HG03558 (cell line): ENCODE data around the gene EDN2.

ENCODE experiments used
- ATAC-seq: cut with Tn5 transposase; IDR thresholded peaks from one replicate; pipeline ENCODE4 v1.9.1; 2021; ENCODE audit warnings: moderate number of reproducible peaks; ENCODE audit not compliant: unreplicated experiment; ENCODE audit errors: extremely low read depth

The EDN2 gene

DNA sequence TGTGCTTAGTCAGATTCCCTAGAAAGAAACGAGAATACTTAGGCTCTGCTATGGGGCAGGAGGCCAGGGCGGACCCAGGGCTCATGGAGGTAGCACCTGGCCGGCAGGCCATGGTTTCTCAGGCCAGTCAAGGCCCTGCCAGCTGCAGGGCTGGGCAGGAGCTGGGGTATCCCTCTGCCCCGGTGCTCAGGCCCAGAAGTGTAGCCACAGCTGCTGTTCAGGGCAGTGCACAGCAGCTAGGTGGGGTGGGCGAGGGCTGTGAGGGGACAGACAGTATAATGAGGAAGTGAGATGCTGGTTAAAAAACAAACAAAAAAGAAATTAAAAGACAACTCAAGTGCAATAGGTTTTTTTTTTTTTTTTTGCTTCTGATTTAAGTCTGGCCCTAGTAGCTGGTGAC is 34.0 kb upstream of the EDN2 start:
- ATAC-seq: no peak

DNA sequence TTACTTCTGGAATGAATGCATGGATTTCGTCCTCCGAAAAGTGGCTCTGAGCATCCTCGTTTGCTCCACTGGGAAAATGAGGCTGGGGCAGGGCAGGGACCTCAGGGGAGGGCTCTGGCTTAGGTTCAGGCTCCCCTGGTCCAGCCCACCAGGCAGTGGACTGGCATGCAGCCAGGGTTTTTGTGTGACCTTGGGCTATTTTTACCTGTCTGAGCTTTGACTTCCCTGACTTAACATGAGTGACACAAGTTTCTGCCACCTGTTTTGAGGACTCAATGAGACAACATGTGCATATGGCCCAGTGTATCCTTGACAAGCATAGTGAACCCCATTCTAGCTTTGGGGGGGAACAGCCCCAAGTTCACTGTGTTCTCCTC is 32.6 kb upstream of the EDN2 start:
- ATAC-seq: no peak

DNA sequence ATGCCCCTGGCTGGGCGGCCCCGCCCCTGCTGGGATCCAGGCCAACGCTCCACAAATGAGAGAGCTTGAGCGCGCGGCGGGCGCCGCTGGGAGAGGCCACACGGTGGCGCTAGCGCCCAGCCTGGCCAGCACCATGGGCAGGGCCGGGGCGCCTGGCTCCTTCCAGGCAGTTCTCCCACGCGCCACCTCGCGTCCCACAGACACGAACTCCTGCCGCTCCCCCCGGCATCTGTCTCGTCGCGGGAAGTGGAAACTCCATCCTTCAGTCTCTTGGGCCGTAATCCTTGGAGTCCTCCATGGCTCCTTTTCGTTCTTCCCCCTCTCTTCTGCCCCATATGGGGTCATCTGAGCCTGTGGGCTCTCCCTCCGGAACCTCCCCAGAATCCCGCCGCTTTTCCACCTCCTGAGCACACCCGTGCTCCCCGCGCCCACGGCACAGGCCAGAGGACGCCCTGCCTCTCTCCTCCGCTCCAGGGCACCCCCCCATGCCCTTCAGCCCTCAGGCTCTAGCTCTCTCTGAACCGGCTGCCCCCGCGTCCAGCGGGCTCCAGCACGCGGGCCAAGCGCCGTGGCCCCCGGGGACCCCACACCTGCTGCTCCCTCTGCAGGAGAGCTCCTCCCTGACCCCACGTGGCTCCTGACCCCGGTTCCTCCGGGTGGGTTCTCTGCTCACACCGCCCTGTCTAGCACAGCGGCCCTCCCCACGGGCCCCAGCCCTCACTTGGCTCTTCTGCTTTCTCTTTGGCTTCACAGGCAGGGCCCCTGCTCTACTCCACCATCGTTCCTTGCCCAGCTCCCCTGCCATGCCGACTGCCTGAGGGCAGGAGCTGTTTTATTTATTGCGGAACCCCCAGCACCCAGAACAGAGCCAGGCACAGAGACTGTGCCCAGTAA is 31.9 kb upstream of the EDN2 start:
- no peak for ATAC-seq

DNA sequence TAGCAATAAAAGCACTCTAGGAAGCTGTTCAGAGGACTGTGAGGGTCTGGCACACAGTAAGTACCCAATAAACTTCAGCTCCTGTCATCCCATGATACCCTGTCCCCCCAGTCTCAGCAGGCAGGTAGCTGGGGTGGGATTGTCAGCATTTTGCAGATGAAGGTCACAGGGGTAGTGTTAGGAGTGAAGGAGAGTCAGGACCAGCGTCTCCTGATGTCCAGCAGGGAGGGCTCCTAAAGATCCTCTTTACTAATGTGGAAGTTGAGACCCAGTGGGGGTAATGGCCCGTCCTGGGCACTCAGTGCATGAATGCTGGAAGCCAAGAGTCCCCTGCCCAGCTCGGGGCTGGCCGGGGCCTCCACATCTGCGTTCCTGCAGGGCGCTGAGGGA is 31.3 kb upstream of the EDN2 start:
- ATAC-seq: no peak

DNA sequence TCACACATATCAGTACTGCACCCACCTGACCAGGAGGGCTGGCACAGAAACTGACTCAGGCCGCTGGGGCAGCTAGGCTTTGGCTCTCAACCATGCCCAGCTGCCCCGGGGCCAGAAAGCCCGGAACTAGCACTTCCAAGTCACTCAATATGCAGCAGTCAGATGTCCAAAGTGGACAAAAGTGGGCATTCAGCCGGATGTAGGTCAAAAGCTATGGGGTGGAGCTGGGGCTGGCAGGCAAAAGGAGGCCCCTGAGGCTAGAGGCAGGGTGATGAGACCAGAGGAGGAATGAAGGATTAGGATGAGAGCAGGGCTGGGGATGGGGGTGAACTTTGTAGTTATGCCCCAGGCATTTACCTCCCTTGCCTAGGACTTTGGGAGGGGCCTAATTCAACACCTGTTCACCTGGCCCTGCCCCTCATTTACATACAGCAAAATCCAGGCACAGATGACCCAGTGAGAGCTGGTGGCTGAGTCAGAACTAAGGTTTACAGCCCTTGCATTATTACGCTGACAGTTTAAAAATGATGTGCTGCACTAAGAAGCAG is 30.7 kb upstream of the EDN2 start:
- ATAC-seq: no peak

DNA sequence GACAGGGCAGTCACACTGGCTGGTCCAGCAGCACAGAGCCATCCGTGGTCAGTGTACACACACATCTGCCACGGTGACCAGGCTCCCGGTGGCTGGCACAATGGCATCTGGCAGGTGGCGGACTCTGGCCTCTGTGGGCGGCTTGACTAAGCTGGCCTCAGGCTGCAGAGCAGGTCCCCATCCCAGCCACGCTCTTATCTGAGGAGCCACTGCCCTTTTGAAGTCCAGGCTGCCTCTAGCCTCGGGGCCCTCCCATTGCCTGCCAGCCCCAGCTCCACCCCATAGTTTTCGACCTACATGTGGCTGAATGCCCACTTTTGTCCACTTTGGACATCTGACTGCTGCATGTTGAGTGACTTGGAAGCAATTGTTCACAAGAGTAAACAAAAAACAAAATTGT is 29.9 kb upstream of the EDN2 start:
- ATAC-seq: no peak

DNA sequence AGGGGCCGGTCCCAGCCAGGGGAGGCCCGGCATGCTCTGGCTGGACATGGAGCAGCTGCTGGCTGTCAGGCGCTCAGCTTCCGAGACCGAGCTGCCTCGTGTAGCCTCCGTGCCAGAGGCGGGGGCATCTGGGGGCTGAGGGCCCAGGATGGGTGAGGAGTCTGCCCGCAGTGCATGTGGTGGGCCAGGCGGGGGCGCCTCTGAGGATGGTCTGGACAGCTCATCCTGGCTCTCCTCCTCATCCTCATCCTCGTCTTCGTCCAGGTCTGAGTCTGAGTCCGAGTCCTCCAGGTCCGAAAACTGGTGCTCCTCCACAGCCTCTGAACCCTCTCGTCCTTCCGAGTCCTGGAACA is 28.9 kb upstream of the EDN2 start:
- ATAC-seq: no peak

DNA sequence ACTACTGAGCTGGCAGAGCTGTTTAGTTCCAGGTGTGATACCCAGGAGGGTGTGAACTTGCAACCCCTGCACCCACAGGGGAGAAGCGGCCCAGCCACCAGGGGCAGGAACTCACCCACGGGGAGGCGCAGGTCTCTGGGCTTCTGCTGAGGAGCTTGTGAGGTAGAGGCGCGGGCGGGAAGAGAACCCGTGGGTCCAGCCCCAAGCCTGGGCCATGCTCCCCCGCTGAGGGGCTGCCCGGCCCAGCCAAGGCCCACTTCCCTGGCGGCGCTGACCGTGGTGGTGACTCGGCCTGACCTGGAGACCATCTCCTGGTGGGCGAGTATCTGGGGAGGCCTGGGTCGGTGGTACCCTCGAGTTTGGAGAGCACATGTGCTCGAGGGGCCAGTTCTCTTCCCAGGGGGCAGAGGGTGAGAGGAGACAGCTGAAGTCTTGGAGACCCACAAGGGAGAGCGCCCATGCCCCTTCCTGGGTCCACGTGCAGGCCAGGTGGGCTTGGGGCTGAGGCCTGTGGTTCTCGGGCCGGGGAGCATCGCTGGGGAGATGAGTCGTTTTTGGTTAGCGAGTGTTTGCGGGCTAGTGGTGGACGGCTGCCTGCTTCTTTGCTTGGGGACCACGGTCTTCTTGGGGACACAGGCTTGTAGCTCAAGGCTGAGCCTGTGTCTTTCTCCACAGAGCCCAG is 28.4 kb upstream of the EDN2 start:
- no peak for ATAC-seq

DNA sequence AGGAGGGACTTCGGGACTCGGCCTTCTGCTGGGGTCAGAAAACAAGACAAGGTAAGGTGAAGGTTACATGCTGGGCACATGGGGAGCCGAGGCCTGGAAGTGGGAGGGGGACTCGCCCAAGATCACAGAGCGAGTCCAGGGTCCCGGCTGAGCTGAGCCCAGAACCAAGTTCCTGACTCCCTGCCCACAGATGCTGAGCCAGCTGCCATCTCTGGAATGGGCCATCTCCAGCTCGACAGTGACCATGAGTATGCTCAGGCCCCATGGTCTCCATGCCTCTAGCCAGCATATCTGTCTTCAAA is 26.7 kb upstream of the EDN2 start:
- ATAC-seq: no peak

DNA sequence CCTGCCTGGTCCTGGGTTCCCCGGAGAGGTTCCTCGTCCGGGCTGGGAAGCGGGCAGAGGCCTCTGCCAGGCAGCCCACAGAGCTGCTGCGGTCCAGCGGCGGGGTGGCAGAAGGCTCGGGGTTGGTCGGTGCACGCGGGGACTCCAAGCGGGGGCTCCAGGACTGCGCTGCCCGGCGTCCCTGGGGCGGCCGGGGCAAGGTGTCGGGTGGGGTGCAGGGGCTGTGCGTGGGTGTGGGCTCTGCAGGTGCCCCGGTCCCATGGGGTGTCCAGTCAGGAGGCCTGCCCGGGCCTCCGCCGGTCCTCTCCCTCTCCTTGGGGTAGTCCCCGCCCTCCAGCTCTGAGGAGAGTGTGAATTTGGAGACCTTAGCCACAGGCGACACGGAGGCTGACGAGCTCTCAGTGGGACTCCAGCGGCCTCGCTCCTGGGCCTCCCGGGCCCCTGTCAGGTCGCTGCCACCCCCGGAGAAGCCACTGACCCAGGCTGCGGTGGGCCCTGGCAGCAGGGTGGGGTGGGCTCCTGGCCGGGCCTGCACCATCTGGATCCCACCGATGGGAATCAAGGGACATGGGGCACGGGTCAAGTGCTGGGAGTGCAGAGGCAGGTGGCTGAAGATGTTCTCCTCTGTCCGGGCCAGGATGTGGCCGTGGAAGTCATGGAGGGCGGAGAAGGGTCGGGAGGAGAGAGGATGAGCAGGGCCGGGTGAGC is 26.2 kb upstream of the EDN2 start:
- ATAC-seq: no peak

DNA sequence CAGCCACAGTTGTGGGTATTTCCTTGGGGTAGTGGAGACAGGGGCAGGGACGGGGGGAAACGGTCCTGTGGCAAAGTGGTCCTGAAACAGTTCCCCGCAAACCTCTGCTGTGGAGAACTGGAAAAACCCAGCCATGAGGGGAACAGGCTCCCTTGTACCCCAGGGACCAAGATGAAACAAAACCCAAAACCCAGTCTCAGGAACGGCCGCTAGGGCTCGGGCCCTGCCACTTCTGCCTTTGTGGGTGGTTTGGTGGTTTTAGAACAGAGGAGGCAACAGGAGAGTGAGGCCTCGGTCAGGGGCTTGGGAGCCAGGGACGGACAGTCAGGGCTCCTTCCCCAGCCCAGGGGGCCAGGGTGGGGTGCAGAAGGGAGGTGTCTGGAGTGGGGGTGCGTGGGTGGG is 24.8 kb upstream of the EDN2 start:
- ATAC-seq: no peak

DNA sequence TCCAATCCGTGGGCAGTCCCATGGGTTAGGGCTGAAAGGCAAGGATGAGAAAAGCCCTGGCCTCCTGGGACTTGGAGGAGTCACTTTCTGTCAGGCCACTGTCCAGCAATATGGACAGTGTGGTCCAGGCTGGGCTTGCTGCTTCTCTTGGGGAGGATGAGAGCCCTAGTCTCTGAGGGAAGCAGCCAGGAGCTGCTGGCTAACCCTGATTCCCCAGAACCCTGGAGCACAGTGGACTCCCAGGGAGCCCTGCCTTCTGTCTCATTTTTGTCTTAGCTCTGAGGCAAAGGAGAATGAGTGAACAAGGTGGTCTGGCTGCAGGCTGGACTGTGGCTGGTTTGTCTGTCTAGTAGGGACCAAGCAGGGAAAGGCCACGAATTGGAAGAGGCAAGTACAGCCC is 23.8 kb upstream of the EDN2 start:
- ATAC-seq: no peak

DNA sequence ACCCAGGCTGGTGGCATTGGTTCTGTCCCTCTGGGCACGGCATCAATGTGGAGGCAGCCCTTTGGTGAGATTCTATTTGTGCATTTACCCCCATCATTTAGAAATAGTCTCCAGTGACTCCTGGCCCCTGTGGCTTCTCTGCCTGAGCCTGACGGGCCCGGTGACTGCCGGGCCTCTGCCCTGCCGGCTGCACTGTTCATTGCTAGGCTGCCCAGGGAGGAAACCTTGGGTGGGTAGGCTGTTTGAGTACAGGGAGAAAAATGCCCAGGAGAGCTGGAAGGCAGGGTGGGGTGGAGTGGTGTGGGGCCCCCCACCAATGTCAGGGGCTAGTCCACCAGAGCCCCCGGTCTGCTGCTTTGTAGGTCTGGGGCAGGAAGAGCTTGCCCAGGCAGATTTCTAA is 23.4 kb upstream of the EDN2 start:
- ATAC-seq: no peak

DNA sequence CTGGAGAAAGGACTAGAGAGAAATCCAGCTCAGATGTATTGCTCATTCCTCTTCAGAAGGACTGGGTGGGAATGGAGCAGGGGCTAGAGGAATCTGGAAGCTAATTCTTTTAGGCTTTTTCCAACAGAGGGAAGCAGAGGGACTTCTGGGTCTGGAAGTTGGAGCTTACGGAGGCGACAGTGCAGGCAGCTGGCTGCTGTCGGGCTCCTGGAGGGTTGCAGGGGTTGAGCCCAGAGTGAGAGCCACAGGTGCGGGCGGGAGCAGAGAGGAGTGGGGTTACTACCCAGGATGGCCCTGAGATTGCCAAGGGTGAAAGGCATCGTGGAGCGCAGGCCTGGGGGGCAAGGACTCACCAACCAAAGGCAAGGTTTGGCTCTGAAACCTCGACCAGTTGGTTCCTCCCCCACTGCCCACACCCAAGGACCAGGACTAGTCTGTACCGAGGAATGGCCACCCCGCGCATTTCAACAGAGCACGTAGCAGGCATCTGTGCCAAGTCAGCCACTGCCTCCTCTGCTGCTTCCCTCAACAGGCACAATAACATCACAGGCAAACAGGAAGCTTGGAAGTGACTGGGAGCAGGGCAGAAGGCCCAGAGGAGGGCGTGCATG is 22.7 kb upstream of the EDN2 start:
- no peak for ATAC-seq

DNA sequence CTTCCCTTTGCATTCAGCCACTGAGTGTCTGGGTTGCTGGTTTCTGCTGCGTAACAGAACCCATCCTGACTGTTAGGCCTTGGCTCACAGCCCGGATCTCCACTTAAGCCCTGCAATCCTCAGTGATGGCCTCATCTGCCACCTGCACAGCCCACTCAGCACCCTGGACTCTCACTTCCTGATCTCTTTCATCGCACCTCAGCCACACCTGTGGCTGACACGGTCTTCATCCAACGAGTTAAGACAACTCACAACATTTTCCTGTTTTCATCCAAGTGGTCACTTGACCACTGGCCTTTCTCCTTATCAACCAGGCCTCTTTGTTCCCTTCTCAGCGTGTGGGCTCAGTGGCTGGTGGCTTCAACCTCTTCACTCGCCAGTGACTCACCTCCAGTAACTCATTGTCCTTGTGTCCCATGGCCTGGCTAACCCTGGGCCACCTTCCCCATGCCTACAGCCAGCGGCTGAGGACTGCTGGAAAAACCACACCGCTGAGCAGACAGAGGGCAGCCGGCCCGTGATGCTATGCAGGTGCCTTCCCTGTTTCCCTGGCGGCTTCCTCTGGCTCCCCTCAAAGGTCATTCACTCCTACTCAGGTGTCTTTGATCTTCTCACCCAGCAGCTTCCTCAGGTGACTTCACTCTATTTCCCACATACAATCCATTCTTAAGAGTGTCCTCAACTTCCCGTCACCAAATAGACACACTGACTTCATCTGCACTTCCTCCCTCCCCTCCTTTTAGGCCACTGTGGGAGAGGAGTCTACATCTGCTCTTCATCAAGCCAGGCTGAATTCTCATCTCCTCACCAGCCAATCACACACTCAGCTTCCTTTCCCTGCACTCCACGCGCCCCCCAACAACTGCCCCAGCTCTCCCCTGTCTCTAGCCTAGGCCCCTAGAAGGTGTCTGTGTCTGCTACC is 19.9 kb upstream of the EDN2 start:
- no peak for ATAC-seq

DNA sequence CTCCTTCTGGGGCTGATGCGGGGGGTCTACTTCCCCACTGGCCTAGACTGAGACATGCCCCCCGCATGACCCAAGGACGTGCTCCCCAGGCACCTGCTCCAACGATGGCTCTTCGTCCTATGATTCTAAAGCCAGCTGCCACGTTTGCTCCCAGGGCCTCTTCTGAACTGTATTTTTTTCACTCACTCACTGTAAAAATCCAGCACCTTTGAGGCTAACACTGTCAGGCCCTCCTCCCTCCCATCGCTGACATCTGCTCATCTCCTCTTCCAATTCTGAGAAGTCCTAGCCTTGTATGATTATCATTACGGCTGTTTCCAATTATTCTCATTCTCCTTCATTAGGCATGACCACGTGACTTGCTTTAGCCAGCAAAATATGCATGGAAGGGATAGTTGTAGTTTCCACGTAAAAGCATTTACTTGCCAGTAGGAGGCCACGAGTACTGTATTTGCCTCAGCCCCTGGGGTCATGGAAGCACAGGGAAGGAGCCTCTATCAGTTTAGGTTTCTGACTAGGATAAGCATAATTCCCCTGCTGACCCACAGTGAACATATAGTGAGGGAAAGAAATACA is 19.1 kb upstream of the EDN2 start:
- no peak for ATAC-seq

DNA sequence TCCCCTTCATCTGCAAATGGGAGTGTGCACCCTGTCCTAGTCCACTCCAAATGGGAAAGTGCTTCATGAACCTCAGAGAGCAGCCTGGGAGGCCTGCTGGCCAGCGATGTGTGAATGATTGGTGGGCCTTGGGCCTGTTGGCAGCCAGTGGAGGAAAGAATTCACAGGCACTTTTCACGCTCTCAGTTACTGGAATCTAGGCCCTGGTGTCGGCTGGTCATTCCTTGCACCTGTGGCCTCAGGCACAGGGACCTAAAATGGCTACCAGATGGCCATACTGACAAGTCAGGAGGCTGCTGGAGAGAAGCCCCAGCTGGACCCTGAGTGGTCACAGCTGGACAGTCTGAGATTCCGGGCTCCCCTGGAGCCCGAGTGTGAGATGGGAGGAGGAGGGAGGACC is 18.4 kb upstream of the EDN2 start:
- ATAC-seq: no peak

DNA sequence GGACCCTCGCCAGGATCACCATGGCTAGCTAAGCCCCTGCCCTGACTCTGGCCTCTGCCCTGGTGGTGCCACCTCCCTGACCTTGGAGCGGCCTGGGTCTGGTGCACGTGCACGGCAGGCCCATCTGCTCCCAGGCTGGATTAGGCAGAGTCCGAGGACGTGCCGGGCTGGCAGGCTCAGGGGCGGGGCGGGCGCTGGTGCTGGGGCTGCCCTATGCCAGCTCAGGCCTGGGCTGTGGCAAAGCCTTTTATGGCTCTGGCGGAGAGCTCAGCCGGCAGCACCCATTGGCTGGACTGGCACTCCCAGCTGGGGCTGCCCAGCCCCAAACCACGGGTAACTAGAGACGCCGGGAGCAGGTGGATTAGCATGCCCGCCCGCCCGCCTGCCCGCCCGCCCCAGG is 17.1 kb upstream of the EDN2 start:
- ATAC-seq: no peak

DNA sequence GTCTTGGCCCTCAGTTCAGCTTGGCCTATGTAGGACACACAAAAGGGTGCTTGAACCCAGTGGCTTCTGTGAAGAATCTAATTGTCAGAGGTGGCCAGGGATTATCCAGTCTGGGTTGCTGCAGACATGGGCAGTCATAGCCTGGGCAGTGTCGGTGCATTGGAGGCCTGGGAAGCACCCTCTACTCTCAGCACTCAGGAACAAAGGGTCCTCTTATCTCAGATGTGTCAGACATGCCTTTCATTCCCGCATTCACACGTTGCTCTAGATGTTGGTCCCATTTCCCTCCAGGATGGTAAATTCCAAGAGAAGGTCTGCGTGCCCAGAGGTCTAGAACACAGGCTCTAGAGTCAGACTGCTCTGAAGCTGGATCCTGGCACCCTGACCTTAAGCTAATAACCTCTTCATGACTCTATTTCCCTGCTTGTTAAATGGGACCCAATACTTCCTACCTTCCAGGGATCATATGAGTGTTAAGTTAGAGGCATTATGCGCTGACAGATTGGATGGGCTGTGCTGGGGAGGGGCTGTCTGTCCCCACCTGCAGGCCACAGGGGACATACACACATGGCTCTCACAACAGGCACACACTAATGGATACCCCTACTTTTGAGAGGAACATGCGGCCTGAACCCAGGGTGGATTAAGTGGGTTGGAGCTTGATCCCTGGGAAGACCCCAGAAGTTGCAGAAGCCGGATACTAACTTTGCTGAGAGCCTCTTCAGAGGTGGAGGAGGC is 16.5 kb upstream of the EDN2 start:
- ATAC-seq: no peak
